Fibroblast of pulmonary artery (primary cell): ENCODE measurements around the gene RFC4.
"Not testable (repeated sequence)": the region's sequence is repeated elsewhere in the genome, so short reads cannot be mapped to it uniquely, and the experiment has no call there.

Experiments used
- DNase-seq: peaks from one replicate; pipeline ENCODE4 v3.0.0-alpha.2; 2010; ENCODE audit warnings: low read depth
- H3K4me3 ChIP-seq: replicated peaks from 2 replicates; pipeline ENCODE4 v1.5.1; 2011; ENCODE audit warnings: low read depth, mild to moderate bottlenecking, control low read depth, low read length, moderate library complexity
- TF ChIP-seq, protein P1 (sequence below): IDR thresholded peaks from 2 replicates; pipeline ENCODE4 v1.5.1; 2011; ENCODE audit warnings: mild to moderate bottlenecking, control low read depth, low read length, inconsistent platforms; ENCODE audit errors: missing control alignments

The RFC4 gene

DNA sequence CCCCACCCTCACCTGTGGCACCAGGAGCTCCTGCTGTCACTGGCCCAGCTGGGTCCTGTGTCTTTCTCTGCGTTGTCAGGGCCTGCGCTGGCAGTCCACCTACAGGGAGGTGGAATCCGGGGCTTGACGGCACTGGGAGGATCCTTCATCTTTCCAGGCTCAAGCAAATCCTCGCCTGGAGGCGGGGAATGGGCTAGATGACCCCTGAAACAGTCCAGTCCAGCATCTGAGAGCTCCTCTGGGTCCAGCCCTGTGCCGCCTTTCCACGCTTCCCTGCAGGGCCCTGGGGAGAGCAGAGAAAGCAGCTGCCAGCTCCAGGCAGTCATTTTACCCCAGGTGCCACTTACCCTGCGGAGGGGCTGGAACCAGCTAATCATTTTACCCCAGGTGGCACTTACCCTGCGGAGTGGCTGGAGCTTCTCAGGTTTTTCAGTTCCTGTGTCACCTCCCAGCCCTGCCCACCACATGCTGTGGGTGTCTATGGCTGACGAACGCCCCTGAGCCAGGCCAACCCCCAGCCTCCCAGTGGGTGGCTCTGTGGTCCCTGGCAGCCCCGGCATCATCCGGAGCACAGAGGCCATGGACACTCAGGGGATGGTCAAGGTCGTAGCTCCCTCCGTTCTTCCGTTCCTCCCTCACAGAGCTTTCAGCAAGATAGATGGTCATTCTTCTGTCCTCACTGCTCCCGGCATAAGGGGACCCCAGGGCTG, 18.3 kb upstream of the RFC4 start:
- H3K4me3 ChIP-seq = no peak overlapping the region
- DNase-seq = no peak
- TF ChIP-seq, protein P1, sequence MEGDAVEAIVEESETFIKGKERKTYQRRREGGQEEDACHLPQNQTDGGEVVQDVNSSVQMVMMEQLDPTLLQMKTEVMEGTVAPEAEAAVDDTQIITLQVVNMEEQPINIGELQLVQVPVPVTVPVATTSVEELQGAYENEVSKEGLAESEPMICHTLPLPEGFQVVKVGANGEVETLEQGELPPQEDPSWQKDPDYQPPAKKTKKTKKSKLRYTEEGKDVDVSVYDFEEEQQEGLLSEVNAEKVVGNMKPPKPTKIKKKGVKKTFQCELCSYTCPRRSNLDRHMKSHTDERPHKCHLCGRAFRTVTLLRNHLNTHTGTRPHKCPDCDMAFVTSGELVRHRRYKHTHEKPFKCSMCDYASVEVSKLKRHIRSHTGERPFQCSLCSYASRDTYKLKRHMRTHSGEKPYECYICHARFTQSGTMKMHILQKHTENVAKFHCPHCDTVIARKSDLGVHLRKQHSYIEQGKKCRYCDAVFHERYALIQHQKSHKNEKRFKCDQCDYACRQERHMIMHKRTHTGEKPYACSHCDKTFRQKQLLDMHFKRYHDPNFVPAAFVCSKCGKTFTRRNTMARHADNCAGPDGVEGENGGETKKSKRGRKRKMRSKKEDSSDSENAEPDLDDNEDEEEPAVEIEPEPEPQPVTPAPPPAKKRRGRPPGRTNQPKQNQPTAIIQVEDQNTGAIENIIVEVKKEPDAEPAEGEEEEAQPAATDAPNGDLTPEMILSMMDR = no peak

DNA sequence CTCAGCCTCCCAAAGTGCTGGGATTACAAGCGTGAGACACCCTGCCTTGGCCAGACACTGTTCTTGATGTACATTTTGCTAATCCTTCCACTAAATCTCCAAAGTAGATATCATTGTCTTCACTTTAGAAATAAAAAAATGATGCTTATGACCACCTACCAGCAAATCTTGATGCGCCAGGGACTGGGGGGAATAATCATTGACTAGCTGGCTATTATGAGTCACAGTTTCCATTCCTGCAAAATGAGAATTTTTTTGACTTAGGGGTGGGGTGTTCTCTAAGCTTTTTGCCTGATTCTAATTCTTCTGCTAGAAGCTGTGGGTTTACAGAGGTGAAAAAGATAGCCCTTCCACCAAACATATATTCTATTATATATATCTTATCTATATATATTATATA, 17.1 kb upstream of the RFC4 start:
- TF ChIP-seq, protein P1 = no peak
- DNase-seq = peak; percentile 33
- no peak overlapping the region for H3K4me3 ChIP-seq

DNA sequence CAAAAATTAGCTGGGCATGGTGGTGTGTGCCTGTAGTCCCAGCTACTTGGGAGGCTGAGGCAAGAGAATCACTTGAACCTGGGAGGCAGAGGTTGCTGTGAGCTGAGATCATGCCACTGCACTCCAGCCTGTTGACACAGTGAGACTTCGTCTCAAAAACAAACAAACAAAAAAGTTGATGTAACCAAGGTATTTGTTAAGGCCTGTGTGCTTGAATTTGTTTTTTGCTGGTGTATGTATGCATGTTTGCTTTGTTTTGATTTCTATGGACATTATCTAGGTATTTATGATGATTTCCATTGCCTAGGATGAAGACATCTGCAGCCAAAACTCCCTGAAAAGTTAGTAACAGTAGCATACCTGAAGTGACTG, 16.1 kb upstream of the RFC4 start:
- not testable (repeated sequence) for H3K4me3 ChIP-seq
- peak; percentile 23 for DNase-seq

DNA sequence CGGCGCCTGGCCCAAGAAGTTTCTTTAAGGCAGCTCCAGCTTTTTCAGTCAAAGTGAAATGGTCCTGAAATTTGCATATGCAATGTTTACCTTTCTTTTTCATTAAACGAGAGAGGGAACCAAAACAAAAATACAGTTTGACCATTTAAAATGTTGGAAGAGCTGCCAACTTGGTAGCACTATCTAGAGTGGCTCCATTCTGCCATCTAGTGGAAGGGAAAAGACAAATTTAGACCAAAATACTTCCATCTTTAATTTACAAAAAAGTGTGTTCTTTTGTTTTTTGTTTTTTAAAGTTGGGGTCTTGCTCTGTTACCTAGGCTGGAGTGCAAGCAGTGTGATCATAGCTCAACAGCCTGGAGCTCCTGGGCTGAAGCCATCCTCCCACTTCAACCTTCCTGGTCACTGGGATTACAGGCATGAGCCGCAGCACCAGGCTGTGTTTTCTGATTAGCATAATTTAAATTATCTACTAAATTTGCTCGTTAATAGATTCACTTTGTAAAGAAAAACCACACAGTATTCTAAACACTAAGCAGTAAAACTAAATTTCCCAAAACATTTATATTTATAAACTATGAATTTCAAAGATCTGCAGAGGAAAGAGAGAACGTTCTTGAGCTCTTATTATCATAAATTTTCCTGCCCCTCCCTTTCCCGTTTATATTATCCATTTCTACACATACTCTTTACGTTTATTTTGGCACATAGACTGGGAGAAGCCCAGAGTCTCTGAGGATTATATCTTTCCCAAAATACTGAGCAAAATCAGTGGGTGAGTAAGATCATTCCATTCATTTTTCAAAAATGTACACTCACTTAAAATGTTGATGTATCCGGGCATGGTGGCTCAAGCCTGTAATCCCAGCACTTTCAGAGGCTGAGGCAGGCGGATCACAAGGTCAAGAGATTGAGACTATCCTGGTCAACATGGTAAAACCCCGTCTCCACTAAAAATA, 15.4 kb upstream of the RFC4 start:
- peak; percentile 81 for DNase-seq
- peak overlapping the region; percentile 33 for H3K4me3 ChIP-seq
- TF ChIP-seq, protein P1 = peak; percentile 72

DNA sequence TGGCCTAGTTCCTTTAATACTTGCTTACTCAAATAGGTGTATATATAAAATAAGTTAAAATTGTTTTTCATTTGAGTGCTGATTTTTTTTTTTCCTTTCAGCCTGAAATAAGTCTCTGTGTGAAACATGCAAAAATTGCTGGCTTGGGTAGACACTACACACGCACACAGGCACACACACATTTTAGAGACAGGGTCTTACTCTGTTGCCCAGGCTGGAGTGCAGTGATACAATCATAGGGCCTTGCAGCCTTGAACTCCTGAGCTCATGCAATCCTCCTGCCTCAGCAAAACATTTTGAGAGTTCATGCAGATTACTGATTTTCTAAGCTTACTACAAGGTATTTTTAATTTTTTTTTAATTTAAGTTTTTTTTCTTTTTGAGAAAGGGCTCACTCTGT, 12.7 kb upstream of the RFC4 start:
- H3K4me3 ChIP-seq = no peak overlapping the region
- TF ChIP-seq, protein P1 = no peak
- DNase-seq = no peak

DNA sequence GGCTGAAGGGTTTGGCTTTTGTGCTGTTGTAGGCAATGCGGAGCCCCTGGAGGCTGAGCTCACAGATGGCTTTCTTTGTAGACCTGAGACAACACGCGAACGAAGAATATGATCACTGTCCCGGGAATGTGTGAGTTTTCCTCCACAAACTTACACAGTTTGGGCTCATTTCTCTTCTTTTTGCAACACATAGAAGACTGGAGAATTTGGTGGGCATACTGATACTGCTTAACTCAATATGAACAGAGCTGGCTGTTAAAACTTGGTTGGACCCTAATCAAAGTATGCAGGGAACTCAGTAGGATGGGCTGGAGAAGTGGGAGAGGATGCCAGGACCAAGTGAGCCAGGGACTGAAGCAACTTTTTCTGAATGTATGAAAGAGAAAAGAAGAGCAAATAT, 12.2 kb upstream of the RFC4 start:
- DNase-seq = no peak
- TF ChIP-seq, protein P1 = no peak
- H3K4me3 ChIP-seq = no peak overlapping the region

DNA sequence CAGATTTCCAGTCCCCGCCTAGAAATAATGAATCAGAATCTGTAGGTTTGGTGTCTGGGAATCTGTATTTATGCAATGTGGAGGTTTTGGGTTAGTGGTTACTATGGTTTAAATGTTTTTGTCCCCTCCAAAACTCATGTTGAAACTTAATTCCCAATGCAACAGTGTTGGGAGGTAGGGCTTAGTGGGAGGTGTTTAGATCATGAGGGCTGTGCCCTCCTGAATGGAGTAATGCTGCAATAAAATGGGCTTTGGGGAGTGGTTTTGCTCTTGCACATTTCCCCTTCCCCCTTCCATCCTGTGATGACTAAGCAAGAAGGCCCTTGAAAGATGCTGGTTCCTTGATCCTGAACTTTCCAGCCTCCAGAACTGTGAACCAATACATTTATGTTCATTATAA, 9.2 kb upstream of the RFC4 start:
- no peak overlapping the region for H3K4me3 ChIP-seq
- peak; percentile 81 for DNase-seq
- TF ChIP-seq, protein P1 = no peak
